AG08396 (cell line): ENCODE data around the gene VPS4A.

Experiments used
- DNase-seq: peaks from one replicate; pipeline ENCODE4 v3.0.0; 2012; ENCODE audit warnings: low spot score, mixed read lengths

VPS4A gene

DNA sequence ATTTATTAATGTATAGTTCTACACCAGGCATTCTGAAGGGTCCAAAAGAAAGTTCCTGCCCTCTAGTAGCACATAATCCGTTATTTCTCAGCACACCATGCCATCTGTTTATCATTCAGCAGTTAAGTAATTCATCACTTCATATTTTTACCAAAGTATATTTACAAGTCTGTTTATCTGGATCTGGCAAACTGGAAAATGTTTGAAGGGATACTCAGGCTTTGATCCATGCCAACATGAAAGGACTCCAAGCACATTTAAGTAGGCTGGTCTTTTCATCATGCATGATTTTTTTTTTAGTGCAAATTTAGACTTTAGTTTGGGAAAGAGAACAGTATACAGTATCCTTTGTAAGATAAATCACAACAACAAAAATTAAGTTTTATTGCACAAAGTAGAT, 4.1 kb upstream of the VPS4A start:
- DNase-seq: no peak

- no peak for DNase-seq
Measured at GRCh38 chr16:69307856-69308255, 3.3 kb upstream of the VPS4A start.

- no peak for DNase-seq
Measured at GRCh38 chr16:69309316-69309715, 1.8 kb upstream of the VPS4A start.

DNA sequence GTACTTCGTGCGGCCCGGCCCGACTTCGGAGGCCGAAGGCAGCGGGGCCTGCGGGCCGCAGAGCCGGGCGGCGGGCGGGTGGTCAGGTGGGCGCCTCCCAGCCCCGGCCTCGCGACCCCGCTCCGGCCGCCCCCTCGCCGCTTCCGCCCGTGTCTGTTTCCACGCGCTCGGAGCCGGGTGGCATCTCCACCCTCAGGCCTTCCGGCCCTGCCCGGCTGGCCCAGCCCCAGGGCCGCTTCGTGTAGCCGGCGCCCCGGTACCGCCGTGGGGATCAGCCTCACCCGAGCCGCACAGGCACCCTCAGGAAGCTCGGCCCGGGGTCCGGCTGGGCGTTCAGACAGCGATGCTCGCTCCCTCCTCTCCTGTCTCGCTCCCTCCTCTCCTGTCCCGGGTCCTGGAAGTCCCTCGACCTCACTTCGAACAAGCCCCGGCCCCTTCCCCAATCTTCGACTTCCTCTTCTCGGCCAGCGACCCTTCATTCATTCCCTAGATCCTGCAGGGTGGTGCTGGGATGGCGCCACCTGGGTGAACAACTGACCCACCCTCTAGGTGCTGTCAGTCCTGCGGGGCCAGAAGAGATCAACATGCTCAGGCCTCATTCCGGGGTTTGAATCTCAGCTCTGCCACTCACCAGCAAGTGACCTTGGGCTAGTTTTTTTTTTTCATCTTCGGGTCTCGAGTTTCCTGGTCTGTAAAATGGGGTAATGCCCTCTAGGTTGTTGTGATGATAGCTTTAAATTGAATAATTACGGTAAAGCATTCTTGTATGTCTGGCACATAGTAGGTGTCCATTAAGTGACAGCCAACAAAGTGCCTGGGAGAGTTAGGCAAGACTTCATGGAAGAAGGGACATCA, 610 bp downstream of the VPS4A start:
- DNase-seq: peak; percentile 57

DNA sequence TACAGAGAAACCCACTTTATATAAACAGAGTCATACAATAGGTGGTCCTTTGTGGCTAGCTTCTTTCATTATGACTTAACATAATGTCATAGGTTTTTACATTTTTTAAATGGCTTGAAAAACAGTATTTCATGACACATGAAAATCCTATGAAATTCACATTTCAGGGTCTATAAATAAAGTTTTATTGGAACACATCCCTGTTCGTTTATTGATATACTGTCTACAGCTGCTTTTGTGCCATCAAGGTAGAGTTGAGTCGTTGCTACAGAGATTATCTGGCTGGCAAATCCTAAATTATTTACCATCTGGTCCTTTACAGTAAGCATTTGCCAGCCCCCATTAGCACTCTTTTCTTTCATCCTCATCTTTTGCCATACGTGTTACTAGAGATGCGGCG, 2.3 kb downstream of the VPS4A start:
- no peak for DNase-seq

- no peak for DNase-seq
Measured at GRCh38 chr16:69314534-69314933, 3.4 kb downstream of the VPS4A start.

GRCh38 chr16:69315486-69316311, 4.5 kb downstream of the VPS4A start:
- DNase-seq: no peak

DNA sequence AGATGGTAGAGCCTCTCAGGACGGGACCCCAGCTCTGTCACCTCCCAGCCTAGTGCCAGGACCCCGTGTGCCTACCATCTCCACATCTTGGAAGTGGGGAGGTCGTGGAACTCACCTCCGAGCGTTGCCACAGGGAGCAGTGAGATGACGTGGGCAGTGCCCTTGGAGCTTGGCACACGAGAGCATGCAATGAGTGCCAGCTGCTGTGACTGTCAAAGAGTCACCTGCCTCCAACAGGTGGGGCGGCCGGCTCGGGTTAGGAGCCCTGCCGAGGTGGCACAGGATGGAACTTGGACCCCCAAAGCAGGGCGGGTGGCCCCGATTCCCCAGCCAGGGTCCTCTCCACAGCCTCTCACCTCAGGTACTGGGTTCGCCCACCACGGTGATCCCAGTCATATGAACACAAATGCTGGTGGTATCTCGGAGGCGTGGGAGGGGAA, 5.5 kb downstream of the VPS4A start:
- DNase-seq: no peak

DNA sequence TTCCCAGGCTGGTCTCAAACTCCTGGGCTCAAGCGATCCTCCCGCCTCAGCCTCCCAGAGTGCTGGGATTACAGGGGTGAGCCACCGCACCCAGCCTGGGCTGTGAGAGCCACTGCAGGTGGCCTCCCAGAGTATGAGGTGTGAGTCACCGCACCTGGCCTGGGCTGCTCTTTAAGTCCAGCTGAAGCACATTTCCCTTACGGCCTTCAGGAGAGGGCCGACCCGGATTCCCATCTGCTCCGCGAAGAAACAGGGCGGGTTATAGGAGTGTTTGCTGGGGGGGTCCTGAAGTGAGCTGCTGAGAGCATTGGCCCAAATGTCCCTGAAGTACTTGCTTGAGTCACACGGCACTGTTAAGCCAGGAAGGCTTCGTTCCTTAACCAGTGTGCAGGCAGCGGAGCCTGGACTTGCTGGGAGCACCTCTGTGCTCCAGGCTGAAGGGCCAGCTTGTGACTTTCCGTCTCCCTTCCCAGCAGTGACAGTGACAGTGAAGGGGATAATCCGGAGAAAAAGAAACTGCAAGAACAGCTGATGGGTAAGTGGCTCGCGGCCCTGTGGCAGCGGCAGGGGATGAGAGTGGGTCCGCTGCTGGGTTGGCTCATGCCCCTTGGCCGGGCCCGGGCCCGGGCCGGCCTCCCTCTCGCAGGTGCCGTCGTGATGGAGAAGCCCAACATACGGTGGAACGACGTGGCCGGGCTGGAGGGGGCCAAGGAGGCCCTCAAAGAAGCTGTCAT, 7.2 kb downstream of the VPS4A start:
- DNase-seq: no peak

DNA sequence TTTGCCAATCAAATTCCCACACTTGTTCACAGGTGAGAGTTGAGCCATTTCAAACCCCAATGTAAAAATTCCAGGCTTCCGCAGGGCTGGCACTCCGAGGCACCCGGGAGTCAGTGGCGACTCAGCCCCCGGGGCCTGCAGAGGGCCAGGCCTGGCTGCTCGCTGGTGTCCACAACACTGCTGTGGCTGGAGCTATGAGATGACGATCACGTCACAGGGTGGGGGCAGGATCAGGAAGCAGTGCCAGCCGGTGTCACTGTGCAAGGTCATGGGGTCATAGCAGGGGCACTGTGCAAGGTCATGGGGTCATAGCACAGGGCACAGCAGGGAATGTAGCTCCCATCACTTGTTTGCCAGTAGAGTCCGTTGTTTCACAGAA, 7.8 kb downstream of the VPS4A start:
- no peak for DNase-seq

GRCh38 chr16:69319381-69319780, 8.2 kb downstream of the VPS4A start:
- no peak for DNase-seq

DNA sequence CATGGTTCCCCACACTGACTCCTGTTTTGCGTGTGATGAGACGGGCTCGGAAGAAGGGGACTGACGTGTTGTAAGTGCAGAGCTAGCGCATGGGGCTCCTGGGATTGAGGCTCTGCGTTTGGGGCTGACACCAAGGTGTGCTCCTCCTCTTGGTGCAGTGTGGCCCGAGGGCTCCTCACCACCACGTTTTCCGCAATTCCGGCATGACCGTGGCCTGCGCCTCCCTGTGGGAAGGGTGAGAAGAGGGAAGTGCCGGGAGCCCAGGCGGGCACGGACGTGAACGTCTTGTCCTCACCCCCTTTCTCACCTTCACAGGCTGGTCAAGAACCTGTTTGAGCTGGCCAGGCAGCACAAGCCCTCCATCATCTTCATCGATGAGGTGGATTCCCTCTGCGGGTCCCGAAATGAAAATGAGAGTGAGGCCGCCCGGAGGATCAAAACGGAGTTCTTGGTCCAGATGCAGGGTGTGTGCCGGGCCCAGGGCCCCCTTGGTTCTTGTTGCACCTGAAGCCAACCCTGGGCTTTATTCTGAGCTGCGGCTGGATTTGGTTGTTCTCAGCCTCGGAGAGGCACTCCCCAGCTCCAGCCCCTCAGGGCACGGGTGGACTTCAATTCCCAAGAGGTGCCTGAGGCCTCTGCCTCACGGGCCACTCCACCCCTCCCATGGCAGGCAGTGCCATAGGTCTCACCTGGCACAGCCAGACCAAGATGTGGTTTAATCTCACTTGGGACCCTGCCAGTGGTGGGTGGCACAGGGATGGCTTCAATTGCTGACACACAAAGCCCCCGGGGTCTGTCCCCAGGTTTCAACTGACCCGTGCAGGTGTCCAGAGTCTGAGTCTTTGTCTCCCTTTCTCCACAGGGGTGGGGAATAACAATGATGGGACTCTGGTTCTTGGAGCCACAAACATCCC, 8.9 kb downstream of the VPS4A start:
- no peak for DNase-seq

GRCh38 chr16:69320740-69321073, 9.6 kb downstream of the VPS4A start:
- DNase-seq: no peak

GRCh38 chr16:69321080-69321479, 9.9 kb downstream of the VPS4A start:
- DNase-seq: no peak

GRCh38 chr16:69322343-69322742, 11.2 kb downstream of the VPS4A start:
- no peak for DNase-seq

GRCh38 chr16:69323415-69323814, 12.3 kb downstream of the VPS4A start:
- no peak for DNase-seq

GRCh38 chr16:69324013-69324531, 12.9 kb downstream of the VPS4A start:
- no peak for DNase-seq

DNA sequence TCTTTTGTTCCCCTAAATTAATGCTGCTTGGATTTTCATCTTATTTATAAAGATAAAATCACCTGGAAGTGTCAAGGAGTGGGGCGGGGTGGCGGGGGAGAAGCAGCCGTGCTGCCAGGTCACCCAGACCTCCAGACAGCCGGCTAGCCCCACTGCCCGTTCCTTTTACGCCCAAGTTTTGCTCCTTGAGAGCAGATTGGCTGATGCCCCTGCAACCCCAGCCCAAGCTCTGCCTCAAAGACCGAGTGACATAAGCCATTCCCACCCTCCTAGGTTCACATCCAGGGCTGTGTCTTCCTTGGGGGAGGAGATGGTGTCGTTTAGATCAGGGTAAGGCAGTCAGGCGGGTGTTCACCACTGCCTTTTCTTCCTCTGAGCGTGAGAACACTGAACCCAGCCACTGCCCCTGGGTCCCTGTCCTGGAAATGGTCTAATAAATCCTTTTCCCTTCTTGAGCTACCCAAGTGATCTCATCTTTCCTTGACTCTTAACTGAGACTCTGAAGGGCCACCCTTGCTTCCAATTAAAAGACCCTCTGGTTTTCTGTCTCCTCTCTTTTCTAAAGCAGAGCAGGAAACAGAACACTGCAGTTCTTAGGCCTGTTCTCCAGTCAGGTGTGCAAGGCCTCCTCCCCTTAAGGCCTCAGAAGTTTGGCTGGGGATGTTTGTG, 13.6 kb downstream of the VPS4A start:
- DNase-seq: no peak

GRCh38 chr16:69325784-69326171, 14.6 kb downstream of the VPS4A start:
- DNase-seq: no peak

GRCh38 chr16:69326172-69326873, 15.2 kb downstream of the VPS4A start:
- DNase-seq: no peak
